Osteoblast (primary cell): ENCODE measurements around the gene LRCH4. TPM values are rescaled to one million over a fixed set of nuclear protein-coding genes. Genes with fewer than 3 reads are reported as not detected.
A peak's percentile ranks its signal among the peaks of the same experiment; 100 is the strongest.

Experiments used
- DNase-seq: peaks from one replicate; pipeline ENCODE4 v3.0.0; 2011; ENCODE audit warnings: low spot score, mixed read lengths; ENCODE audit not compliant: insufficient read length; ENCODE audit errors: missing footprints
- H2AFZ ChIP-seq: 2 replicates; pipeline ENCODE4 v1.6.0; 2011; ENCODE audit warnings: mild to moderate bottlenecking, low read length
- H3K27ac ChIP-seq: 2 replicates; pipeline ENCODE4 v1.5.1; 2011; ENCODE audit warnings: mild to moderate bottlenecking, low read depth, low read length, moderate library complexity
- H3K27me3 ChIP-seq: 2 replicates; pipeline ENCODE4 v1.6.0; 2012; ENCODE audit warnings: mild to moderate bottlenecking, control low read depth, inconsistent platforms, low read length, moderate library complexity; ENCODE audit not compliant: insufficient read depth
- H3K36me3 ChIP-seq: 2 replicates; pipeline ENCODE4 v1.5.1; 2011; ENCODE audit warnings: mild to moderate bottlenecking, low read length, control low read depth, moderate library complexity; ENCODE audit not compliant: insufficient read depth
- H3K4me1 ChIP-seq: 2 replicates; pipeline ENCODE4 v1.5.1; 2011; ENCODE audit warnings: mild to moderate bottlenecking, low read length, control low read depth, moderate library complexity; ENCODE audit not compliant: insufficient read depth
- H3K4me2 ChIP-seq: 2 replicates; pipeline ENCODE4 v1.6.0; 2011; ENCODE audit warnings: mild to moderate bottlenecking, low read length; ENCODE audit not compliant: insufficient read depth
- H3K4me3 ChIP-seq: fragments of 200-600 bp; sonication (generic); 3 replicates; pipeline ENCODE4 v1.5.1; 2012; ENCODE audit warnings: mild to moderate bottlenecking, low read length, inconsistent platforms; ENCODE audit not compliant: insufficient read depth
- H3K79me2 ChIP-seq: 2 replicates; pipeline ENCODE4 v1.6.0; 2012; ENCODE audit warnings: mild to moderate bottlenecking, low read length, control low read depth, inconsistent platforms; ENCODE audit not compliant: insufficient read depth
- H3K9me3 ChIP-seq: 2 replicates; pipeline ENCODE4 v1.5.1; 2011; ENCODE audit warnings: low read depth, low read length, control low read depth
- H4K20me1 ChIP-seq: 2 replicates; pipeline ENCODE4 v1.6.0; 2012; ENCODE audit warnings: mild to moderate bottlenecking, low read length, control low read depth; ENCODE audit not compliant: insufficient read depth
- total RNA-seq: library from RNA; depleted of rRNA; stranded (reverse); fragments of >200 nt; gene quantifications from 2 replicates; pipeline ENCODE4 v1.2.3, GENCODE V29; 2012
- TF ChIP-seq, protein P1 (sequence below): IDR thresholded peaks from 2 replicates; pipeline ENCODE4 v1.5.1; 2011; ENCODE audit warnings: mild to moderate bottlenecking, low read depth, low read length, moderate library complexity; ENCODE audit errors: extremely low read depth

Gene LRCH4
- total RNA-seq, 1 donor = 14.5 TPM

DNA sequence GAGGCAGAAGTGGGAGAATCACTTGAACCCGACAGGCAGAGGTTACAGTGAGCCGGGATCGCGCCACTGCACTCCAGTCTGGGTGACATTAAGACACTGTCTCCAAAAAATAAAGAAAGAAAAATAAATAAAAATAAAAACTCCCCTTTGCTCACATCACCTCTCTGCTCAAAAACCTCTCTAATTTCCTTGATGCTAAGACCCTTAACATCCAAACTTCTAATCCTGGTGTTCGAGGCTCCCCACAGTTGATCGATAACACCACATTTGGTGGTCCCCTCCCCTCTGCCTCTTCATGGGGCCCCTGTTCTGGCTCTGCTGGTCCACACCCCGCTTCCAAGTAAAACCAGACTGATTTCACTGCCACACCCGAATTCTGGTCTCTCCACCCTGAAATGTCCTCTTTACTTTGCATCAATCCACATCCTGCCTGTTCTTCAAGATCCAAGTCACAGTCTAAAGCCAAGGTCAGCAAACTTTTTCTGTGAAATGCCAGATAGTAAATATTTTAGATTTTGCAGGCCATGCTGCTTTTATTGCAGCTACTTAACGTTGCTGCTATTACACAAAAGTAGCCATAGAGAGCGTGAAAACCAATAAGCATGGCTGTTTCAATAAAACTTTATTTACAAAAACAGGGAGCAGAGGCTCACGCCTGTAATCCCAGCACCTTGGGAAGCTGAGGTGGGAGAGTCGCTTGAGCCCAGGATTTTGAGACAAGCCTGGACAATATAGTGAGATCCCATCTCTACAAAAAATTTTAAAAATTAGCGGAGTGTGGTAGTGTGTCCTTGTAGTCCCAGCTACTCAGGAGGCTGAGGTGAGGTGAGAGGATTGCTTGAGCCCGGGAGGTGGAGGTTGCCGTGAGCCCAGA, 38.3 kb upstream of the LRCH4 start:
- TF ChIP-seq, protein P1, sequence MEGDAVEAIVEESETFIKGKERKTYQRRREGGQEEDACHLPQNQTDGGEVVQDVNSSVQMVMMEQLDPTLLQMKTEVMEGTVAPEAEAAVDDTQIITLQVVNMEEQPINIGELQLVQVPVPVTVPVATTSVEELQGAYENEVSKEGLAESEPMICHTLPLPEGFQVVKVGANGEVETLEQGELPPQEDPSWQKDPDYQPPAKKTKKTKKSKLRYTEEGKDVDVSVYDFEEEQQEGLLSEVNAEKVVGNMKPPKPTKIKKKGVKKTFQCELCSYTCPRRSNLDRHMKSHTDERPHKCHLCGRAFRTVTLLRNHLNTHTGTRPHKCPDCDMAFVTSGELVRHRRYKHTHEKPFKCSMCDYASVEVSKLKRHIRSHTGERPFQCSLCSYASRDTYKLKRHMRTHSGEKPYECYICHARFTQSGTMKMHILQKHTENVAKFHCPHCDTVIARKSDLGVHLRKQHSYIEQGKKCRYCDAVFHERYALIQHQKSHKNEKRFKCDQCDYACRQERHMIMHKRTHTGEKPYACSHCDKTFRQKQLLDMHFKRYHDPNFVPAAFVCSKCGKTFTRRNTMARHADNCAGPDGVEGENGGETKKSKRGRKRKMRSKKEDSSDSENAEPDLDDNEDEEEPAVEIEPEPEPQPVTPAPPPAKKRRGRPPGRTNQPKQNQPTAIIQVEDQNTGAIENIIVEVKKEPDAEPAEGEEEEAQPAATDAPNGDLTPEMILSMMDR = no peak
- no peak overlapping the region for H2AFZ ChIP-seq
- no peaks in the 10 kb centered on the region for H3K27me3 ChIP-seq
- no peak overlapping the region for H3K4me2 ChIP-seq
- no peaks in the 10 kb centered on the region for H3K79me2 ChIP-seq
- no peaks in the 10 kb centered on the region for H4K20me1 ChIP-seq
- no peaks in the 10 kb centered on the region for H3K9me3 ChIP-seq
- DNase-seq = peak; percentile 26
- no peak overlapping the region for H3K4me3 ChIP-seq
- H3K4me1 ChIP-seq = no peaks in the 10 kb centered on the region
- H3K27ac ChIP-seq = no peak overlapping the region
- no peaks in the 10 kb centered on the region for H3K36me3 ChIP-seq

DNA sequence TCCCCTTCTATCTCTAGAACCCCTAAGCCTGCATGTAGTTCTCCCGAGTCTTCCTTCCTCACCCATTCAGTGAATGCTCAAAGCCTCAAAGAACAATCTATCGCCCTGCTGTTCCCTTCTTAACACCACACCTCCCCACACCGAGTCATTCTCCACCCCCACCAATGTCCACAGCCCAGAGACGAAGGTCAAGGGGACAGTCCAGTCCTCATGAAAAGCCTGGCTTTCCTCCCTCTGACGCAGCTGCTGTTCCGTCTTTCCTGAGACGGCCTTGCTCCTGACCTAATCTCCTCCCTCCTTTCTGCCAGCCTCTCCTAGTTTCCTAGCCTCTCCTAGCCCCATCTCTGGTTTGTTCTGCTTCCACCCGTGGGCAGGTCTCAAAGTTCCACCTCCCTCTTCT, 35.6 kb upstream of the LRCH4 start:
- Histone ChIP-seq H3K4me3 (no peak overlapping the region), H3K27me3 (no peaks in the 10 kb centered on the region), H3K36me3 (no peaks in the 10 kb centered on the region), H4K20me1 (no peaks in the 10 kb centered on the region), H3K9me3 (no peaks in the 10 kb centered on the region), H3K4me1 (no peaks in the 10 kb centered on the region), H3K4me2 (no peak overlapping the region), H3K27ac (no peak overlapping the region), H2AFZ (no peak overlapping the region), H3K79me2 (no peaks in the 10 kb centered on the region)
- peak; percentile 19 for DNase-seq
- TF ChIP-seq, protein P1 = no peak

DNA sequence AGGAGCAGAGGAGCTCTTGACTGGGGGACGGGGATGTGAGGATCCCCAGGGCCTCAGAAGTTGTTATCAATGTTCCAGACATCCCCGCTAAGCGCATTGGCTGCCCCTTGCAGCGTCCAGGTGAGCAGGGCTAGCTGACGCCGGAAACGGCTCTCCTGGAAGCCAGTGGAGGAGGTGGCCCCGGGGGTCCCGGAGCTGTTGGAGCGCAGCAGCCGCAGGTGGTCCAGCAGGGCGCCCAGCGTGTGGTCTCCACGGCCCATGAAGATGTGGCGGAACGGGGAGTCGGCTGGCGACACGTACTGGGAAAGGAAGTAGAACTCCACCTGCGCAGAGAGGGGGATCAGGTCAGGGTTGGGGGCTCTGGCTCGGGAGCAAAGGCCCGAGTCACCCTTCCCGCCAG, 34.9 kb upstream of the LRCH4 start:
- H3K36me3 ChIP-seq = no peaks in the 10 kb centered on the region

DNA sequence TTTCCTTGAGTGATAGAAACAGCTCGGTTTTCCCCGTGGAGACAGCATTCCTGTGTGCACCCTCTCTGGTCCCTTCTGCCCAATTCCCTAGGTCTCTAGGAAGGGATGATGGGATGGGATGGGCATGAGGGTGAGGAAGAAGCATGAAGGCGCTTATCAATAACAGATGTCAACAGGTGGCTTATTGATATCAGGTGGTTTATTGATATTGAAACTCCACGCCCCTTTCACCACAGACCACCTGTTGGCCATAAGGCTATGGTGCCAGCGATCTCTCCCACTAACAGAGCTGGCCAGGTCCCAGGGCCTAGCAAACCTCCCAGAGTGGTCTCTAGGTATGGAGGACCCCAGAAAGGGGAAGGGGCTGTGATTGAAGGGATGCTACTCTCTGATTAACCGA, 34.3 kb upstream of the LRCH4 start:
- no peaks in the 10 kb centered on the region for H3K36me3 ChIP-seq
- H2AFZ ChIP-seq = no peak overlapping the region
- H3K4me3 ChIP-seq = no peak overlapping the region
- no peaks in the 10 kb centered on the region for H3K79me2 ChIP-seq
- TF ChIP-seq, protein P1 = no peak
- H4K20me1 ChIP-seq = no peaks in the 10 kb centered on the region
- H3K27ac ChIP-seq = no peak overlapping the region
- H3K4me1 ChIP-seq = no peaks in the 10 kb centered on the region
- DNase-seq = peak; percentile 29
- no peak overlapping the region for H3K4me2 ChIP-seq
- no peaks in the 10 kb centered on the region for H3K27me3 ChIP-seq
- no peaks in the 10 kb centered on the region for H3K9me3 ChIP-seq

More for the DNA sequence above, 34.9 kb upstream of the LRCH4 start:
- no peaks in the 10 kb centered on the region for H3K4me1 ChIP-seq
- no peaks in the 10 kb centered on the region for H4K20me1 ChIP-seq
- no peaks in the 10 kb centered on the region for H3K9me3 ChIP-seq
- no peak overlapping the region for H3K4me3 ChIP-seq
- no peak overlapping the region for H3K4me2 ChIP-seq
- no peaks in the 10 kb centered on the region for H3K27me3 ChIP-seq
- H3K79me2 ChIP-seq = no peaks in the 10 kb centered on the region
- DNase-seq = peak; percentile 43
- no peak overlapping the region for H3K27ac ChIP-seq
- H2AFZ ChIP-seq = no peak overlapping the region
- TF ChIP-seq, protein P1 = no peak
